Activated T-helper 17 cell treated with anti-CD3 and anti-CD28 coated beads, Interleukin-2, amount 50 U/mL, for 72 hours (primary cell): ENCODE results near the gene SLX9. TPM values are rescaled to one million over a fixed set of nuclear protein-coding genes. Genes with fewer than 3 reads are reported as not detected.

ENCODE experiments used
- ATAC-seq: fragments of 150-1000 bp; cut with Tn5 transposase; replicated peaks from 2 replicates; pipeline ENCODE4 v1.10.0; 2021; ENCODE audit warnings: mild to moderate bottlenecking, moderate library complexity
- H3K27ac Mint-ChIP-seq: one replicate; pipeline ENCODE4 v1.8.0; 2022; ENCODE audit warnings: mixed read lengths
- H3K27me3 Mint-ChIP-seq: one replicate; pipeline ENCODE4 v1.8.0; 2022; ENCODE audit warnings: mixed read lengths
- H3K36me3 Mint-ChIP-seq: one replicate; pipeline ENCODE4 v1.8.0; 2022; ENCODE audit warnings: low read depth, mild to moderate bottlenecking, mixed read lengths
- H3K4me1 Mint-ChIP-seq: one replicate; pipeline ENCODE4 v1.8.0; 2022; ENCODE audit warnings: mixed read lengths
- H3K4me3 Mint-ChIP-seq: one replicate; pipeline ENCODE4 v1.8.0; 2022; ENCODE audit warnings: mild to moderate bottlenecking, mixed read lengths
- H3K9me3 Mint-ChIP-seq: one replicate; pipeline ENCODE4 v1.8.0; 2022; ENCODE audit warnings: mixed read lengths
- total RNA-seq, 2 donors: library from RNA; stranded (reverse); gene quantifications; one replicate each; pipeline ENCODE4 v1.2.3, GENCODE V29; 2022

Gene SLX9
- total RNA-seq, 2 donors from 2014 or later = 28.6 to 56.7 TPM

- H3K4me1 Mint-ChIP-seq = no peaks in the 10 kb centered on the region
- no peak overlapping the region for H3K4me3 Mint-ChIP-seq
- H3K9me3 Mint-ChIP-seq = no peaks in the 10 kb centered on the region
- ATAC-seq = no peak
- no peaks in the 10 kb centered on the region for H3K27me3 Mint-ChIP-seq
- H3K36me3 Mint-ChIP-seq = no peaks in the 10 kb centered on the region
- H3K27ac Mint-ChIP-seq = no peak overlapping the region
Measured at GRCh38 chr21:44991538-44992483, 52.0 kb downstream of the SLX9 start.

- Mint-ChIP-seq H3K27me3 (no peaks in the 10 kb centered on the region), H3K36me3 (no peaks in the 10 kb centered on the region), H3K4me3 (no peak overlapping the region), H3K9me3 (no peaks in the 10 kb centered on the region), H3K4me1 (no peaks in the 10 kb centered on the region), H3K27ac (no peak overlapping the region)
- no peak for ATAC-seq
Measured at GRCh38 chr21:44992608-44993031, 52.8 kb downstream of the SLX9 start.

- no peak overlapping the region for H3K27ac Mint-ChIP-seq
- no peak for ATAC-seq
- no peaks in the 10 kb centered on the region for H3K27me3 Mint-ChIP-seq
- no peaks in the 10 kb centered on the region for H3K36me3 Mint-ChIP-seq
- H3K4me3 Mint-ChIP-seq = no peak overlapping the region
- H3K9me3 Mint-ChIP-seq = no peaks in the 10 kb centered on the region
- no peaks in the 10 kb centered on the region for H3K4me1 Mint-ChIP-seq
Measured at GRCh38 chr21:44993321-44994046, 53.7 kb downstream of the SLX9 start.

GRCh38 chr21:44994047-44994694, 54.3 kb downstream of the SLX9 start:
- Mint-ChIP-seq H3K27me3 (no peaks in the 10 kb centered on the region), H3K27ac (no peak overlapping the region), H3K4me1 (no peaks in the 10 kb centered on the region), H3K9me3 (no peaks in the 10 kb centered on the region), H3K4me3 (no peak overlapping the region), H3K36me3 (no peaks in the 10 kb centered on the region)
- ATAC-seq = no peak

- Mint-ChIP-seq H3K4me1 (no peaks in the 10 kb centered on the region), H3K27ac (no peak overlapping the region), H3K27me3 (no peaks in the 10 kb centered on the region), H3K4me3 (no peak overlapping the region), H3K9me3 (no peaks in the 10 kb centered on the region), H3K36me3 (no peaks in the 10 kb centered on the region)
- no peak for ATAC-seq
Measured at GRCh38 chr21:44994695-44995342, 55.0 kb downstream of the SLX9 start.

- H3K9me3 Mint-ChIP-seq = no peaks in the 10 kb centered on the region
- no peaks in the 10 kb centered on the region for H3K36me3 Mint-ChIP-seq
- H3K27ac Mint-ChIP-seq = no peak overlapping the region
- H3K27me3 Mint-ChIP-seq = no peaks in the 10 kb centered on the region
- no peak overlapping the region for H3K4me3 Mint-ChIP-seq
- ATAC-seq = no peak
- no peaks in the 10 kb centered on the region for H3K4me1 Mint-ChIP-seq
Measured at GRCh38 chr21:44995343-44995941, 55.6 kb downstream of the SLX9 start.

GRCh38 chr21:44996096-44996495, 56.3 kb downstream of the SLX9 start:
- Mint-ChIP-seq H3K4me3 (no peak overlapping the region), H3K9me3 (no peaks in the 10 kb centered on the region), H3K4me1 (no peaks in the 10 kb centered on the region)

GRCh38 chr21:44996501-44996921, 56.7 kb downstream of the SLX9 start:
- H3K27ac Mint-ChIP-seq = no peak overlapping the region
- no peak for ATAC-seq
- H3K4me3 Mint-ChIP-seq = no peak overlapping the region
- no peaks in the 10 kb centered on the region for H3K27me3 Mint-ChIP-seq
- no peaks in the 10 kb centered on the region for H3K4me1 Mint-ChIP-seq
- no peaks in the 10 kb centered on the region for H3K9me3 Mint-ChIP-seq
- no peaks in the 10 kb centered on the region for H3K36me3 Mint-ChIP-seq

More at GRCh38 chr21:44996096-44996495, 56.3 kb downstream of the SLX9 start:
- no peak for ATAC-seq
- Mint-ChIP-seq H3K36me3 (no peaks in the 10 kb centered on the region), H3K27ac (no peak overlapping the region), H3K27me3 (no peaks in the 10 kb centered on the region)

- Mint-ChIP-seq H3K27me3 (no peaks in the 10 kb centered on the region), H3K27ac (no peak overlapping the region), H3K4me3 (no peak overlapping the region), H3K4me1 (no peaks in the 10 kb centered on the region), H3K9me3 (no peaks in the 10 kb centered on the region), H3K36me3 (no peaks in the 10 kb centered on the region)
- no peak for ATAC-seq
Measured at GRCh38 chr21:44996983-44997936, 57.4 kb downstream of the SLX9 start.

- ATAC-seq = no peak
- Mint-ChIP-seq H3K4me3 (no peak overlapping the region), H3K27ac (no peak overlapping the region), H3K27me3 (no peaks in the 10 kb centered on the region), H3K36me3 (no peaks in the 10 kb centered on the region), H3K9me3 (no peaks in the 10 kb centered on the region), H3K4me1 (no peaks in the 10 kb centered on the region)
Measured at GRCh38 chr21:44998086-44998620, 58.3 kb downstream of the SLX9 start.

- no peaks in the 10 kb centered on the region for H3K4me1 Mint-ChIP-seq
- H3K27me3 Mint-ChIP-seq = no peaks in the 10 kb centered on the region
- H3K9me3 Mint-ChIP-seq = no peaks in the 10 kb centered on the region
- H3K4me3 Mint-ChIP-seq = no peak overlapping the region
- H3K27ac Mint-ChIP-seq = no peak overlapping the region
- no peaks in the 10 kb centered on the region for H3K36me3 Mint-ChIP-seq
- no peak for ATAC-seq
Measured at GRCh38 chr21:44998621-44999427, 59.0 kb downstream of the SLX9 start.

GRCh38 chr21:44999428-44999971, 59.7 kb downstream of the SLX9 start:
- no peaks in the 10 kb centered on the region for H3K27me3 Mint-ChIP-seq
- H3K9me3 Mint-ChIP-seq = no peaks in the 10 kb centered on the region
- H3K4me3 Mint-ChIP-seq = no peak overlapping the region
- no peaks in the 10 kb centered on the region for H3K36me3 Mint-ChIP-seq
- no peak overlapping the region for H3K27ac Mint-ChIP-seq
- no peaks in the 10 kb centered on the region for H3K4me1 Mint-ChIP-seq
- no peak for ATAC-seq
